RPMI8226 (cell line): Measurements from ENCODE around the gene PPIP5K2.
A peak's percentile ranks its signal among the peaks of the same experiment; 100 is the strongest.
"Not testable (repeated sequence)": the region's sequence is repeated elsewhere in the genome, so short reads cannot be mapped to it uniquely, and the experiment has no call there.

Source experiments
- DNase-seq: peaks from one replicate; pipeline ENCODE4 v3.0.0-alpha.2; 2015

The PPIP5K2 gene

GRCh38 chr5:103119765-103120606 lies at the start of gene PPIP5K2, which contains the start of gene GIN1:
Gene PPIP5K2, plus strand, starts transcription at chr5:103120301. Its CDS starts 9,289 bp downstream, at chr5:103129590.
Gene GIN1, minus strand, starts transcription at chr5:103120138. Its CDS starts 11,431 bp downstream, at chr5:103108707.
- peak; percentile 99 for DNase-seq

- DNase-seq = not testable (repeated sequence)
These were observed 46.6 kb upstream of the PPIP5K2 start for GRCh38 chr5:103073500-103073899.

- DNase-seq = no peak
These were observed 44.7 kb upstream of the PPIP5K2 start for GRCh38 chr5:103075442-103075841.

GRCh38 chr5:103079796-103080195 lies 40.3 kb upstream of the PPIP5K2 start:
- DNase-seq = no peak

GRCh38 chr5:103086547-103086946 lies 33.6 kb upstream of the PPIP5K2 start:
- no peak for DNase-seq

GRCh38 chr5:103089272-103089671 lies 30.8 kb upstream of the PPIP5K2 start:
- DNase-seq = no peak

- DNase-seq = no peak
These were observed 29.3 kb upstream of the PPIP5K2 start for GRCh38 chr5:103090791-103091190.

- DNase-seq = no peak
These were observed 27.4 kb upstream of the PPIP5K2 start for GRCh38 chr5:103092676-103093075.

GRCh38 chr5:103093727-103094126 lies 26.4 kb upstream of the PPIP5K2 start:
- DNase-seq = no peak

GRCh38 chr5:103094737-103095136 lies 25.4 kb upstream of the PPIP5K2 start:
- no peak for DNase-seq

- no peak for DNase-seq
These were observed 21.1 kb upstream of the PPIP5K2 start for GRCh38 chr5:103098993-103099392.

GRCh38 chr5:103101079-103101750 lies 18.9 kb upstream of the PPIP5K2 start:
- no peak for DNase-seq

- no peak for DNase-seq
These were observed 17.9 kb upstream of the PPIP5K2 start for GRCh38 chr5:103102234-103102633.

- no peak for DNase-seq
These were observed 12.0 kb upstream of the PPIP5K2 start for GRCh38 chr5:103108086-103108485.

GRCh38 chr5:103109277-103109676 lies 10.8 kb upstream of the PPIP5K2 start:
- no peak for DNase-seq

- no peak for DNase-seq
These were observed 9.7 kb upstream of the PPIP5K2 start for GRCh38 chr5:103110403-103110802.

GRCh38 chr5:103111468-103111867 lies 8.6 kb upstream of the PPIP5K2 start:
- no peak for DNase-seq

- DNase-seq = no peak
These were observed 7.2 kb upstream of the PPIP5K2 start for GRCh38 chr5:103112910-103113309.

- no peak for DNase-seq
These were observed 5.7 kb upstream of the PPIP5K2 start for GRCh38 chr5:103114440-103114839.

- DNase-seq = no peak
These were observed 2.6 kb upstream of the PPIP5K2 start for GRCh38 chr5:103117471-103117991.

GRCh38 chr5:103119070-103119764 lies 884 bp upstream of the PPIP5K2 start:
- peak; percentile 45 for DNase-seq

- DNase-seq = peak; percentile 43
These were observed 603 bp downstream of the PPIP5K2 start for GRCh38 chr5:103120607-103121200.

- DNase-seq = no peak
These were observed 2.1 kb downstream of the PPIP5K2 start for GRCh38 chr5:103122242-103122641.
